GM18511 (cell line): ENCODE measurements around the gene TCOF1.

Experiments
- ATAC-seq: cut with Tn5 transposase; IDR thresholded peaks from one replicate; pipeline ENCODE4 v1.9.1; 2021; ENCODE audit warnings: mild to moderate bottlenecking, moderate library complexity; ENCODE audit not compliant: unreplicated experiment

The TCOF1 gene

GRCh38 chr5:150391064-150391834 is 33.8 kb downstream of the TCOF1 start:
- no peak for ATAC-seq

DNA sequence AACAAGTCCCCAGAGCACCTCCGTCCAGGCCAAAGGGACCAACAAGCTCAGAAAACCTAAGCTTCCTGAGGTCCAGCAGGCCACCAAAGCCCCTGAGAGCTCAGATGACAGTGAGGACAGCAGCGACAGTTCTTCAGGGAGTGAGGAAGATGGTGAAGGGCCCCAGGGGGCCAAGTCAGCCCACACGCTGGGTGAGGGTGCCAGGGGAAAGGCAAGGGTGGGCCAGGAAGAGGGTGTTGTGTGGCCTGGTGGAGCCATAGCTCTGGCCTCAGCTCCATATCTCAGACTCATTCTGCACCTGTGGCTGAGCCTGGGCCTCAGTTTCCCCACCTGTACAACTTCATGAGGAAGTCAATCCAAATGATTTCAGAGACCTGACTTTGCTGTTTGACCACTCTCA is 34.5 kb downstream of the TCOF1 start:
- ATAC-seq, result no peak

DNA sequence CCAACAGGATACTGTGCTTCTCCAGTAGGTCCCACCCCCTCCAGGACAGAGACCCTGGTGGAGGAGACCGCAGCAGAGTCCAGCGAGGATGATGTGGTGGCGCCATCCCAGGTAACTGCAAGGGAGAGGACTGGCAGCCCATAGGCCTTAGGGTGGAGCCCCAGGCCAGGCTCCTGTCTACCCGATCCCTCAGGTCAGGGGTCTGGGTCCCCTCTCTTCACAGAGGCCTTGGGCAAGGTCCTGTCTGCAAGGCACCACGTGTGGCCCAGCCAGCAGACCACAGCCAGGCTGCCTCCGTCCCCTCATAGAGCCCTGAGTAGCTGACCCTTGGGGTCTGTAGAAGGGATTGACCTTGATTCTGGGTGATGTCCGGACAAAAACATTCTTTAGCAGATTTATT is 35.2 kb downstream of the TCOF1 start:
- ATAC-seq, result no peak

- ATAC-seq, result no peak
Measured at GRCh38 chr5:150393096-150393645, 35.7 kb downstream of the TCOF1 start.

DNA sequence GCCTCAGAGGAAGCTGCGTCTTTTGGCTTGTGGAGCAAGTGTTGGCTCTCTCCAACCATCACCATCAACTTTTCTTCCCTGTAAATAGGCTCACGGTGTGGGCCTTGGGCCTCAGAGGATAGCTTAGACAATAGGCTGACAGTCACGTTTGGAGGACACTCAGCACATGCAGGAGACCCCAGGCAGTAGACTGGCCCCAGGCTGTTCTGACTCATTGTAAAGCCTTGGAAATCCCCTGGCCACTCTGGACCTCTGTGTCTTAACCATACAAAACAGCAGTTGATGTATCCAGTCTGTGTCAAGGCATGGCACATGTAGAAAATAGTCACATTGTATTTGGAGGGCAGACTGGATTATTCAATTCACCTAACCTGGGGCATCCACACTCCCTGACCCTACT is 36.6 kb downstream of the TCOF1 start:
- peak; percentile 35 for ATAC-seq

DNA sequence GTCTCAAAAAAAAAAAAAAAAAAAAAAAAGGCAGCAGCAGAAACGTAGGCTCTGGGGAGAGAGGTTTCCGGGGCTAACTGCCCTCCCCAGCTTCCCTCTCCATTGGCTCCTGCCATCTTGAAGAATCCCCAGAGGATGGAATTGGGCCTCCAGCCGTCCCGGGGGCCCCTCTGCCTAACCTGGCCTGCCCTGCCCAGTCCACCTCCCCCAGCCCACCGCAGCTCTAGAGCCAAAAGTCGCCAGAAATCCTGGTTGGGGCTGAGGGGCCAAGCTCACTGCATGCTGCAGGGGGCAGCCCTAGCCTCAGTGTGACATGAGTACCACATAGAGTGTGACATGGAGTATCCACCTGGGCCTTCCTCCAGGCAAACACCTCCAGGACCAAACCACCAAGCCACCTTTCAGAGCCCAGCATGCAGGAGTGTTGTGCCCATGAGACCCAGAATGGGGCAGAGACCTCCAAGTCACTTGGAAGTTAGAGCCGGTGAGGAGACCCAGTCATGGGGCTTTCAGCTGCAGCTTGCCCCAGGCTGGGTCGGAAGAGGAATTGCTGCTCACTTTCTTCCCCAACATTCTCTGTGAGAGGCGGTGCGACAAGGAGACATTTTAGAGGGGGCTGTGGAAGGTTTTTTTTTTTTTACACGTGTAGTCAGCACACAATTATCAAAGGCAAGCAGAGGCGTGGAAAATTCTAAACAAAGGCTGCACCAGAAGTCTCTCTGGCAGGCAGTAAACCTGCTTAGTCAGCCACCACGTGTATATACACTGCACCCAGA is 37.6 kb downstream of the TCOF1 start:
- no peak for ATAC-seq

GRCh38 chr5:150395688-150395975 is 38.1 kb downstream of the TCOF1 start:
- no peak for ATAC-seq

DNA sequence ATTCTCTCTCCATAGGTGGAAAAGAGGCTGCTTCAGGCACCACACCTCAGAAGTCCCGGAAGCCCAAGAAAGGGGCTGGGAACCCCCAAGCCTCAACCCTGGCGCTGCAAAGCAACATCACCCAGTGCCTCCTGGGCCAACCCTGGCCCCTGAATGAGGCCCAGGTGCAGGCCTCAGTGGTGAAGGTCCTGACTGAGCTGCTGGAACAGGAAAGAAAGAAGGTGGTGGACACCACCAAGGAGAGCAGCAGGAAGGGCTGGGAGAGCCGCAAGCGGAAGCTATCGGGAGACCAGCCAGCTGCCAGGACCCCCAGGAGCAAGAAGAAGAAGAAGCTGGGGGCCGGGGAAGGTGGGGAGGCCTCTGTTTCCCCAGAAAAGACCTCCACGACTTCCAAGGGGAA is 38.8 kb downstream of the TCOF1 start:
- ATAC-seq, result no peak

DNA sequence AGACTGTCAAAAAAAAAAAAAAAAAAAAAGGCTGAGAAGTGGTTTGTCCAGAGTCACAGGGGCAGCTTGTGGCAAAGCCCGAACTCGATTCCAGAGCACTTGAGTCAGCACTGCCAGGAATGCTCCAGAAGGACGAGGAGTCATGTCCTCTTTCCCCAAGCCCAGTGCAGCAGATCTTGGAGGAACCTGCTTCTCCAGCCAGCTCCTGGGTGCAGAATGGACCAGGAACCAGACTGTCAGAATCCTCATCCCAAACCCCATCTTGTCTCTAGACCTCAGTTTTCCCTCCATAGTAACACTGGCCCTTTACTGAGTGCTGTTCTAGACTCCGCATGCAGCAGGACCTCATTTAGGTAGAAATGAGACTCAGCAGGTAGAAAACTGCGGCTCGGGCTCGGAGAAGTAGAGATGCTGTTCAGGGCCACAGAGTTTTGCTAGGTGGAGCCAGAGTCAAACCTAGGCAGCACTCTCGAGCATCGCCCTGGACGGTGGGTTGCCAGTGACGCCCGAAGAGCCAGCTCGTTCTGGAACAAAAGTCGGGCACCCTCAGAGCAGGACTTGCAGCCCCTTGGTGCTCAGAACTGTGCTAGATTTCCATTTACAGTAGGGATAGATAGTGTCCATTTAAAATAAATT is 39.8 kb downstream of the TCOF1 start:
- ATAC-seq, result no peak

GRCh38 chr5:150397782-150398721 is 40.6 kb downstream of the TCOF1 start:
- ATAC-seq, result no peak

DNA sequence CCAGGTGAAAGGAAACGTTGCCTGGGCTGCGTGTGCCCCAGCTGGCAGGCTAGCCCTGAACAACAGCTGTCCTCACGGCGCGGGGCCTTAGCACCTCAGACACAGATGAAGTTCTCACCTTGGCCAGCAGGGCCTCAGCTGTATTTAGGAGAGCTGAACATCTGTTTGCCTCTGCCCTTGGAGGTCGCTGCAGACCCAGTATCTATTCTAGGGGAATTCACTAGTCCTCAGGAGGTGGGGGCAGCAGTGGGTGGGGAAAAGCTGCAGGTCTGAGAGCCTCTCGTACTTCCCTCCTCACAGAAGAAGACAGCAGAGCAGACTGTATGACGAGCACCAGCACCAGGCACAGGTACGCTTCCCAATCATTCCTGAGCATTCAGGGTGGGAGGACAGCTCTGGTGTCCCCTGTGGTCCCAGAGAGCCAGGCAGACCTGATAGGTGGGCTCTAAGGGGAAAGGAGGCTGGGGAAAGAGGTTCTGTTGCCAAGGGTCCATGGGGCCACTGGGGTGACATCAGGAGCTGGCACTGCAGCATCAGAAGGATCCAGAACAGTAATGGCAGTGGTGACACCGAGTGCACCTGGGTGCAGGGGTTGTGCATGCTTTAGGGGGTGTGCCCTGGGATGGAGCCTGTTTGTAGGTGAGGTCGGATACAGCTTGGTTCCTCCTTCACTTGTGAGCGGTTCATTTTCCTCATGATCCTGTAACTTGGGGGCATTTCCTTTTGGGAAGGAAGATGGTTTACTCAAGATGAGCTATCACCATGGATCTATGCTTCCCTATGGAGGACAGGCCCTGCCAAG is 41.4 kb downstream of the TCOF1 start:
- peak; percentile 64 for ATAC-seq

DNA sequence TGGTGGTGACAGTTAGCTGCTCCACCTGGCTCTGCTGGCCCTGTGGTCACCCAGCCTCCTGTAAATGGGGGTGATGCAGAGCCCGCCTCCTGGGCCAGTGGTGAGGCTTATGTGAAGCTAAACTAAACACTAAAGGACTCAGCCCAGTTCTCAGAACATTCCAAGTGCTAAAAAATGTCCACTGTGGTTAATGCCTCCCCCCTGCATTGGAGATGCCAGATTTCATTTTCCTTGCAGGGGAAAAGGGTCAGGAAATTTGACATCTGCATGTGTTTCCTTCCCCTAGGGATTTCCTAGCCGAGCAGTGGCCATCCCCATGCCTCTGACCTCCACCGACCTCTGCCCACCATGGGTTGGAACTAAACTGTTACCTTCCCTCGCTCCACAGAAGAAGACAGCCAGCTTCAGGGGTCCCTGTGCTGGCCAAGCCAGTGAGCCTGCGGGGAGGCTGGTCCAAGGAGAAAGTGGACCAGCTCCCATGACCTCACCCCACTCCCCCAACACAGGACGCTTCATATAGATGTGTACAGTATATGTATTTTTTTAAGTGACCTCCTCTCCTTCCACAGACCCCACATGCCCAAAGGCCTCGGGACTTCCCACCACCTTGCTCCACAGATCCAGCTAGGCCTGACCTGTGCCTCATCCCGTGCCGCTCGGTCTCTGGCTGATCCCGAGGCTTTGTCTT is 42.2 kb downstream of the TCOF1 start:
- ATAC-seq, result peak; percentile 22

- no peak for ATAC-seq
Measured at GRCh38 chr5:150400316-150401075, 43.0 kb downstream of the TCOF1 start.

- no peak for ATAC-seq
Measured at GRCh38 chr5:150401076-150401375, 43.5 kb downstream of the TCOF1 start.

DNA sequence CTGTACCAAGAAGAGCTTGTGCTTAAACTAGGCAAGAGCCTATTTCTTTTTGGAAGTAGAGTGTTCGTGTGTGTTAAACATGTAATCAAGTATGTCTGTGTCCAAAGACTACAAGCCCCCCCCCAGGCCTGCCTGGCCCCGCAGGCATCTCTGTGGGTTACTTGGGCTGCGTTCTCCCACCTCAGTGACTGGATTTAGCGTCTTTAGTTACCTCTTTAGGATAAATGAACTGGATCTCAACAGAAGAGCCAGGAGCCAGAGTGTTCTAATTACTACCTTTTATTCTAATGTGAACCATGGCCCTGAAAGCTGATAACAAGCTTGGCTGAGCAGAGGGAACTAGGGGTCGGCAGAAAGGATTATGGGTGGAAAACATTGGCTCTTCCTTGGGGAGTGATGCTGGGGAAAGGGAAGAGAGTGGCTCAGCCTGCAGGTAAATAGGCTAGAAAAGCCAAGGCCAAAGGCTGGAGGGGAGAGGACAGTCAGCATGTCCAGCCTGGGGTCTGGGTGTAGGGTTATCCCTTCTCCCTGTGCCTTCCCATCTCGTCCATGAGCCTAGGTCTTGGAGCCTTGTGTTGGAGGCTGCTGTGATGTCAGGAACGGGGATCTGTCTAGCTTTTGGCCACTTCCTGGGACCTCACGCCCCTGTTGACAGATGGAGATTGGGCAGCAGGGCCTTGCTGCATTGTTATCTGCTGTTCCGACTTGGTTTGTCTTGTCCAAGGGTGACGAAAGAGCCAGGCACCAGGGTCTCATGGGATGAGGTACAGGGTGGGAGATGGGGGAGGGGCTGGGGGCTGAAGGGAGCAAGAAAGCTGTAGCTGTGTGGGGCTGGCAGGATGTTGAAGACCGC is 44.1 kb downstream of the TCOF1 start:
- no peak for ATAC-seq

GRCh38 chr5:150402229-150402773 is 44.8 kb downstream of the TCOF1 start:
- no peak for ATAC-seq

GRCh38 chr5:150402901-150403342 is 45.4 kb downstream of the TCOF1 start:
- no peak for ATAC-seq
